MM.1S (cell line): ENCODE data around the gene AGBL1.

Source experiments
- EZH2 ChIP-seq: fragments of 300-600 bp; sonication (generic); optimal IDR thresholded peaks from 2 replicates; pipeline ENCODE3; 2017; ENCODE audit warnings: low read depth, mild to moderate bottlenecking, antibody characterized with exemption, low read length, mixed read lengths
- TF ChIP-seq, protein P1 (sequence below): fragments of 300-600 bp; sonication (generic); IDR thresholded peaks from 2 replicates; pipeline ENCODE4 v1.5.1; 2016; ENCODE audit warnings: antibody characterized with exemption, low read length, mixed read lengths

DNA sequence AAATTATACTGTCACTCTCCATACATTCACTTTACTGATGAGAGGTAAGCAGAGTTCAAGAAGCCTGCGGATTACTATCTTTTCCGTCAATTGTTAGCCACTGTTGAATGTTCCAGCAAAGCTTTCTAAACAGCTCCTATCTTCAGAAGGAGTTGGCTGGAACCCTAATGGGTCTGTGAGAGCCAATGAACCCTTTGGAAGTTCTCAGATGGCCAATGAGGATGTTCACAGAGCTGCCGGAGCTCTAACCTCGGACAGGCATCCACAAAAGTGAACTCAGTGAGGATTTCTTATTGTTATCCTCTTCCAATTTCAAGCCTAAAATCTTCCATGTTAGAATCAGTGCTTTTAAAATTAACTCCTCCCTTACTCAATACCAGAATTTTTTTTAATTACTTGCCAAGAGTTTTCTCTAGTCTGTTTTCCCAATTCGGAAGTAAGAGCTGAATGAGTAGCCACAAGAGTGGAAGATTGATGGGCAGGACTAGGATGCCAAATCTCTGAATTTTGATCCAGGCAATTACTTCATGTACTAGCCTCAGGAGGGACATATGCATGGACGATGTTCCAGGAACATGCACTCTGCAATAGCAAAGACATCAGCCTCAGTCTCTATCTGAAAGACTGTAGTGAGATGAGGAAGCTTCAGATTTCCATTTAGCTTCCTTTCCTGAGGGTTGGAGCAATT is 78.1 kb downstream of the AGBL1 start:
- TF ChIP-seq, protein P1, sequence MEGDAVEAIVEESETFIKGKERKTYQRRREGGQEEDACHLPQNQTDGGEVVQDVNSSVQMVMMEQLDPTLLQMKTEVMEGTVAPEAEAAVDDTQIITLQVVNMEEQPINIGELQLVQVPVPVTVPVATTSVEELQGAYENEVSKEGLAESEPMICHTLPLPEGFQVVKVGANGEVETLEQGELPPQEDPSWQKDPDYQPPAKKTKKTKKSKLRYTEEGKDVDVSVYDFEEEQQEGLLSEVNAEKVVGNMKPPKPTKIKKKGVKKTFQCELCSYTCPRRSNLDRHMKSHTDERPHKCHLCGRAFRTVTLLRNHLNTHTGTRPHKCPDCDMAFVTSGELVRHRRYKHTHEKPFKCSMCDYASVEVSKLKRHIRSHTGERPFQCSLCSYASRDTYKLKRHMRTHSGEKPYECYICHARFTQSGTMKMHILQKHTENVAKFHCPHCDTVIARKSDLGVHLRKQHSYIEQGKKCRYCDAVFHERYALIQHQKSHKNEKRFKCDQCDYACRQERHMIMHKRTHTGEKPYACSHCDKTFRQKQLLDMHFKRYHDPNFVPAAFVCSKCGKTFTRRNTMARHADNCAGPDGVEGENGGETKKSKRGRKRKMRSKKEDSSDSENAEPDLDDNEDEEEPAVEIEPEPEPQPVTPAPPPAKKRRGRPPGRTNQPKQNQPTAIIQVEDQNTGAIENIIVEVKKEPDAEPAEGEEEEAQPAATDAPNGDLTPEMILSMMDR: no peak
- no peak for TF ChIP-seq EZH2
